RWPE1 (cell line): ENCODE results near the gene TCF3.

ENCODE experiments used
- CTCF ChIA-PET: fragments of 350-600 bp; sonication (Branson Sonifier 250); formaldehyde crosslinking; extraction: SDS; loops from one replicate; lab custom pipeline; 2021; lab: Yijun Ruan, JAX
- POLR2A ChIA-PET: fragments of 400-600 bp; formaldehyde crosslinking; extraction: SDS; loops from one replicate; lab custom pipeline; 2020; ENCODE audit warnings: antibody characterized with exemption; ENCODE audit not compliant: low non-redundant PET; lab: Yijun Ruan, JAX
- DNase-seq: peaks from one replicate; pipeline ENCODE4 v3.0.0; 2012; ENCODE audit warnings: low spot score
- H3K27ac ChIP-seq: fragments of 450-650 bp; 2 replicates; pipeline ENCODE4 v1.5.1; 2017
- TF ChIP-seq, protein P1 (sequence below): fragments of 450-650 bp; conservative IDR thresholded peaks from 2 replicates; pipeline ENCODE4 v1.5.1; 2017; ENCODE audit warnings: low read depth, mild to moderate bottlenecking

The TCF3 gene

DNA sequence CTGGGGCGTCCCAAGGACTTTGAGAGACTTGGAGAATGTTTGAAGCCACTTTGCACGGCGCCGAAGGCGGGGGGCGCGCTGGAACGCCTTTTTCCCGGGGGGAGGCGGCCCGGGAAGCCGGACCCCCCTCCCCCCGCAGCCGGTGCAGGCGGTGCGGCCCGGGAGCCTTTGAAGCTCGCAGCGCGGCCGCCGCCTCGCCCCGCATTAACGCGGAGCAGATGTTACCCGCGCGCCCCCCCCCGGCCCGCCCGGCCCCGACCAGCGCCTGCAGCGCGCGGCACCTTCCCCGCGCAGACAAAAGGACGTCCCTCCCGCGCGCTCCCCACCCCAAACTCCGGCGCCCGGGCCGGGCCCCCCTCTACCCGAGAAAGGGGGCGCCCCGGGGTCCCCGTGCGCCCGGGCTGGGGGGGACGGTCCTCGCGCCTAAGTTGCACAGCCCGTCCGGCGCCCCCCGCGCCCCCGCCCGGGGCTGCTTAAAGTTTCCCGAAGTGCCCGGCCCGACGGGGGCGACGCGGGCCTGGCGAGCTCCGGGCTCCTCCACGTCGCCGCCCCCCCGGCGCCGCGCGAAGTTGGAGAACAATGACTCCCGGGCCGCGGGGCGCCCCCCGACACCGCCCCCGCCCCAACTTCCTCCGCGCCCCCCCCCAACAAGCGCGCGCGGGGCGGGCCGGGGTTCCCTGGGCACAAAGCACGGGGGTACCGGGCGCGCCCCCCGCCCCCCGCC, 685 bp downstream of the TCF3 start:
- TF ChIP-seq, protein P1, sequence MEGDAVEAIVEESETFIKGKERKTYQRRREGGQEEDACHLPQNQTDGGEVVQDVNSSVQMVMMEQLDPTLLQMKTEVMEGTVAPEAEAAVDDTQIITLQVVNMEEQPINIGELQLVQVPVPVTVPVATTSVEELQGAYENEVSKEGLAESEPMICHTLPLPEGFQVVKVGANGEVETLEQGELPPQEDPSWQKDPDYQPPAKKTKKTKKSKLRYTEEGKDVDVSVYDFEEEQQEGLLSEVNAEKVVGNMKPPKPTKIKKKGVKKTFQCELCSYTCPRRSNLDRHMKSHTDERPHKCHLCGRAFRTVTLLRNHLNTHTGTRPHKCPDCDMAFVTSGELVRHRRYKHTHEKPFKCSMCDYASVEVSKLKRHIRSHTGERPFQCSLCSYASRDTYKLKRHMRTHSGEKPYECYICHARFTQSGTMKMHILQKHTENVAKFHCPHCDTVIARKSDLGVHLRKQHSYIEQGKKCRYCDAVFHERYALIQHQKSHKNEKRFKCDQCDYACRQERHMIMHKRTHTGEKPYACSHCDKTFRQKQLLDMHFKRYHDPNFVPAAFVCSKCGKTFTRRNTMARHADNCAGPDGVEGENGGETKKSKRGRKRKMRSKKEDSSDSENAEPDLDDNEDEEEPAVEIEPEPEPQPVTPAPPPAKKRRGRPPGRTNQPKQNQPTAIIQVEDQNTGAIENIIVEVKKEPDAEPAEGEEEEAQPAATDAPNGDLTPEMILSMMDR: no peak
- ChIA-PET POLR2A (no interaction called here), CTCF (interaction anchor here (0.7 to 1.4 kb wide), 3 partner anchors 21 to 51 kb away, joined by 3 to 6 read pairs (median 5); partner anchors contain the start of gene UQCR11)
- H3K27ac ChIP-seq: peak overlapping the region; percentile 93
- DNase-seq: peak; percentile 34

DNA sequence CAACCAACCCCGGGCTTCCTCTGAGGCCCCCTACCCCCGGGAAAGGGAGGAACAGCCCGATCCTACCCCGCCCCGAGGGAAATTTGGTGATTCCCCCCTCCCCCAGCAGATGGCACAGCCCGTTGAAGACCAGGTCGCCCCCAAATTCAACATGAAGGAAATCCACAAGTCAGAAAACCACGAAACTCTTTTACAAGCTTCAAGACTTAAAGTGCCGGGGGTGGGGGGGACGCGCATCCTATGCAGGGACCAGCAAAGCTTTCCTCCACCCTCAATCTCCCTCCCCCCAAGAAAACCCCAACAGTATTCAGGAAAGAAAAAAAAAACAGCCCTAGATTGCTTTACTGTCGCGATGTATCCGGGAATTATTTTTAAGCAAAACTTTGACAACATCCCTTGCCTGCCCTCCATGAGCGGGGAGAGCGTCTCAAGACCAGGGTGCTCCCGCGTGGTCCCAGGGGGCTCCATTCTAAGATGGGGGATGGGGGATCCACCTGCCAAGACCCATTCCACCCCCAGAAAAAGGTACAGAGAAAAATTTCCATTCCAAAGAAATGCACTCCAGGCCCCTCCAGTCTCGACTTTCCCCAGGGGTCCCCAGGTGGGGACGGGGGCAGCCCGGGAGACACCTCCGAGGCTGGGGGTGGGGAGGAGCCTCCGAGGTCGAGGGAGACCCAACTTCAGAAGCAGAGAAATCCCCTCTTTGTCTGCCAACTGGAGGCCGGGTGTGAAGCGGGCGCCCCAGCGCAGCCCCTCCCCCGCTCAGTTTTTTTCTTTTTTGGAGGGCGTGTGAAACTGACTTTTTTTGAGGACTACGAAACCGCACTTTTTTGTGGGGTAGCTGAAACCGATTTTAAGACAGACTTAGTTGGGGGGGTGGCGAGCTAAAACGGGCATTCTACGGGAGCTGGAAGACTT, 1.5 kb downstream of the TCF3 start:
- CTCF ChIA-PET: interaction anchor here (0.7 kb wide), 1 partner anchor 46 kb away, joined by 3 read pairs; the partner anchor contains the start of gene UQCR11
- TF ChIP-seq, protein P1: no peak
- POLR2A ChIA-PET: no interaction called here
- DNase-seq: peak; percentile 13
- H3K27ac ChIP-seq: peak overlapping the region; percentile 93

DNA sequence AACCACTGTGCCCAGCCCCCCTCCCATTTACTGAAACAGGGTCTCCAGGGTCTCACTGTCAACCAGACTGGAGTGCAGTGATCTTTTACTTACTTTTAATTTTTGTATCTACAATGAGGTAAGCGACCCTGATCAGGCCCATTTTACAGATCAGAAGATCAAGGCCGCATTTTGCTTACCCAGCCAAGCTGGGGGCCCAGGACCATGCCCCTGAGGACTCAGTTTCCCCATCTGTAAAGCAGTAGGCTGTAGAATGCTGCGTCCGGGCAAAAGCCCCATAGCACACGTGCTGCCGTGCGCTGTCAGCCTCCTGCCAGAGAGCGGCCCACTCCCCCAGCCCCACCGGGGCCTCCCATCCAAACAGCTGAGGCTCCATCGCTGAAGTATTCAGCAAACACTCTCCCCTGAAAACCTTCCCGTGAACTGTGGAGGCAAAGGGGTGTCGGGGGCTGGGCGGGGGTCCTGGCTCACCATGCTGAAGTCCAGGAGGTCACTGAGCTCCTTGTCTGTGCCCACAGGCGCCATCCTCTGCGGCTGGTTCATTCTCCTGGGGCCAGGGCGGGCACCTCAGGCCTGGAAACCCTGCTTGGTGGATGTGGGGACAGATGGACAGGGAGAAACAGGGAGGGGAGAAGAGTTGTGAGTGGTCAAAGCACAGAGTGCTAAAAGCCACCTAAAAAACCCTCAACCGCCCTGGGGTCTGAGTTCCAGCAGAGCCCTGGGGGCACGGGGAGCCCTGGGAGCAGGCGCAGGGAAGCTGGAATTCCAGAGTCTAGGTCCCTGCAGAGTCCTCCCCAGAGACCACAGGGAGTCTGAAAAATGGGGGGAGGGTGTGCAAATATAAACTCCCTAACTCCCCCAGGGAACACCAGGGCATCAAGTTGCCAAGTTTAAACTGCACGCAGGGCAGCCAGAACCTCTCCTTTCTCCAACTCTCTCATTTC, 2.4 kb downstream of the TCF3 start:
- TF ChIP-seq, protein P1: no peak
- DNase-seq: no peak
- CTCF ChIA-PET: no interaction called here
- H3K27ac ChIP-seq: peak overlapping the region; percentile 93
- POLR2A ChIA-PET: no interaction called here

DNA sequence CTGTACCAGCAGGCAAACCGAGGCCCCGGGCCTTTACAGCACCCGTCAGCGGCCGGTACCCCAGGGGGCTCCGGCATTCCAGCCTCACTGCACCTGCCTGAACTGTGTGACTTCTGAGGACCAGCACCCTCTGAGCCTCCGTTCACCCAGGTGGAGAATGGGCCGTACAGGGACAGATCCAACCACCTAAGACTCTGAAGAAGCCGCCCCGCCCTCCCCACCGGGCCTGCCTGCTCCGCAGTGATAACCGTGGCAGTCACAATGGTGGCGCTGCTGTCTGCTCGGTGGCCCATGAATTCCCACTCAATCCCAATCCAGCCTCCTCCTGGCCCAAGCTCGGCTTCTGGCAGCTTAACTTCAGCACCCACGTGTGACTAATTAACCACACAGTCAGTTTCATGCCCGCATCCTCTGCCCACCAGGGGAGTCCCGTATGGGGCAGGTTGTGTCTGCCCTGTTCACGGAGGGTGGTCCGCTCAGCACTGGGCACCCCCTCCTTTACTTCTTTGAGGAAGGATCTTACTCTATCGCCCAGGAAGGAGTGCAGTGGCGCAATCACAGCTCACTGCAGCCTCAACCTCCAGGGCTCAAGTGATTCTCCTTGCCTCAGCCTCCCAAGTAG, 3.4 kb downstream of the TCF3 start:
- POLR2A ChIA-PET: no interaction called here
- no peak for DNase-seq
- peak overlapping the region; percentile 93 for H3K27ac ChIP-seq
- TF ChIP-seq, protein P1: no peak
- CTCF ChIA-PET: no interaction called here

DNA sequence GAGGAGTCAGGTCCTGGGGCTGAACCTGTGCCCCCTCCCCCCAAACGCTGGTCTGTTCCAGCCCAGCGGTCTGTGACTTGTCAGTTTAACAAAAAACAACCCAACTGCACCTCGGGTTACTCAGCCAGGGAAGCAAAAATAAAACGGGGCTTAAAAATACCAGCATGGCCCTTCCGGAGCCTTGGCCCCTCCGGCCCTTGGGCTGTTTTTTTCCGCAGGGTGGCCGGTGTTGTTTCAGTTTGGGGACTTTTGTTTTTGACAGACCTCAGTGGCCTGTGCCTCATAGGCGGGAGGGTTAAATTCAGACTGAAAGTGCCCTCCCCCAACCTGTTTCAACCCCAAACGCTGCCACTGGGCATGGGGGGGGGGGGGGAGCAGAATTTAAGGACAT, 4.0 kb downstream of the TCF3 start:
- ChIA-PET POLR2A (no interaction called here), CTCF (no interaction called here)
- TF ChIP-seq, protein P1: no peak
- H3K27ac ChIP-seq: peak overlapping the region; percentile 93; the same call in 1 of the 2 replicates
- no peak for DNase-seq
